ENCODE data around the gene KCTD5.

Gene KCTD5

DNA sequence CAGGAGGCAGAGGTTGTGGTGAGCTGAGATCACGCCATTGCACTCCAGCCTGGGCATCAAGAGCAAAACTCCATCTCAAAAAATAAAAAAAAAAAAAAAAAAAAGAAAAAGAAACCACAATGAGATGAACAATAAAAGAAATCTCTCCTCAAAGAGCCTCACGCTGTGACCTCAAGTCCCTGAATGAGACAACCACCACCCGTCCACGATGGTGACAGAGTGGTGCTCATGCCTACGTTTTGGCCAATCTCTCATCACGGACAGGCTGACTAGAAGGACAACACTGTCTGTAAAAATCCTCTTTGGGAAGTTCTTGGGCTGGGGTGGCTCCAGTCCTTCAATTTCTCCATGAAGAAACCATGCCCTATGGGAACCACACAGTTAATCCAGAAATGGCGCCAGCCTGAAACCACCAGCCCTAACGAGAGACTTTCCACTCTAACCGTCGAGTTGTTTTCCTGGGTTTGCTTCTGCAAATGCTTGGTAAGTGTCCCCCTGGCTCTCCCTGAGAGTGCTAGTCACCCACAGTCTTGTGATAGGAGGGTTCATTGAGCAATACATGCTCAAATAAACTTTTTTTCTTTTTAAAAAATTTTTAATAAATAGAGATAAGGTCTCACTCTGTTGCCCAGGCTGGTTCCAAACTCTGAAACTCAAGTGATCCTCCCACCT, 52.7 kb downstream of the KCTD5 start:
- DNase-seq, result peak; percentile 44

- DNase-seq, result no peak
These were observed 54.3 kb downstream of the KCTD5 start for GRCh38 chr16:2736476-2737237.

- DNase-seq, result no peak
These were observed 54.9 kb downstream of the KCTD5 start for GRCh38 chr16:2737238-2737605.

GRCh38 chr16:2737895-2738418, 55.6 kb downstream of the KCTD5 start:
- no peak for DNase-seq

DNA sequence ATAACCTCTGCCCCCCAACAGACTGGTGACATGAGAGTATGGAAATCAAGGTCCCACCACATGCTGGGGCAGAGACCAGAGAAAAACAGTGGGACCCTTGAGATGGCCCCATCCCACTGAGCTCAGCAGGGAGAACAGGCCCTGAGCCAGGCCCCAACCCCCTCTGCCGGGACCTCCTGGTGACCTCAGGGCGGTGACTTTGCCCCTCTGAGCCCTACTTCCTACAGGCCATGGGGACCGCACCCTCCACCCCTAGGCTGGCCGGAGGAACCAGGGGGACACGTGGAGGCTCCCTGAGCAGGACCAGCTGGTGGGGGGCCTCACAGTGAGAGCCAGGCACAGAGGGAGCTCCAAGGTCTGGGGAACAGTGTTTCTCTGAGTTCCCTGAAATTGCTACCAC, 56.3 kb downstream of the KCTD5 start:
- no peak for DNase-seq

- no peak for DNase-seq
These were observed 57.5 kb downstream of the KCTD5 start for GRCh38 chr16:2739625-2740430.

GRCh38 chr16:2740476-2740875, 58.2 kb downstream of the KCTD5 start:
- no peak for DNase-seq

DNA sequence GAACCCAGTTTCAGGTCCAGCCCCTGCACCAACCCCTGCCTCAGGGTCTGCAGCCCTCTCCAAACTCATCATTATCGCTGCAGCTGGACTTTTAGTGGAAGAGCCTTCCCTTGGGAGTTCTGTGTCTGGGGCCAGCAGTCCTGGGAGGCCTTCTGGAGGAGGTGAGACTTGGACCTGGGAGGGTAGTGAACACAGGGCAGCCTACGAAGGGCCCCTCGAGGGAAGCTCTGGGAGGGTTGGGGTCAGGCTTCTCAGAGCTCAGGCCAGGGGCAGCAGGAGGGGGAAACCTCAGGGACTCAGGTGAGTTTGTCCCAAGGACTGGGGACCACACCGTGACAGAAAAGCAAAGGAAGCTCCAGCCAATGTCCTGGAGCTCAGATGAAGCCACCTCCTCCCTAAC, 58.8 kb downstream of the KCTD5 start:
- no peak for DNase-seq

- DNase-seq, result no peak
These were observed 60.1 kb downstream of the KCTD5 start for GRCh38 chr16:2742323-2743006.

- DNase-seq, result no peak
These were observed 60.9 kb downstream of the KCTD5 start for GRCh38 chr16:2743007-2743810.

GRCh38 chr16:2744711-2745110, 62.4 kb downstream of the KCTD5 start:
- DNase-seq, result no peak

- no peak for DNase-seq
These were observed 63.0 kb downstream of the KCTD5 start for GRCh38 chr16:2745116-2745890.

GRCh38 chr16:2745961-2746360, 63.6 kb downstream of the KCTD5 start:
- DNase-seq, result no peak

GRCh38 chr16:2748757-2749455, 66.6 kb downstream of the KCTD5 start:
- no peak for DNase-seq

DNA sequence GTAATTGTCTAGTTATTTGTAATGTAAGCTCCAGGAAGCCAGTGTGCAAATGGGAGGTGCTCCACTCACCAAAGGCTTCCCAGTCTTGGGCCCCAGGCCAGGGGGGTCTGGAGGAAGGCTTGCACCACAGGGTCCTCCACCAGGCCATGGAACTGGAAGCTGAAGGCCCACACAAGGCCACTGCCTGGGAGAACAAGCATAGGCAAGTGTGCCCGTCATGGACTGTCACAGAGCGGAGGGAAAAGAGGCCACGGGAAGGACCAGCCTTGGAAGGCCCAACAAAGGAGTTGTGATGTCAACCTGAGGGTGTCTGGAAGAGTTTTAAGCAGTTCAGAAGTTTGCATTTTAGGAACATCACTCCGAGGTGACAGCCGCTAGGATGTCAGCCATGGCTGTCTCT, 67.2 kb downstream of the KCTD5 start:
- no peak for DNase-seq

DNA sequence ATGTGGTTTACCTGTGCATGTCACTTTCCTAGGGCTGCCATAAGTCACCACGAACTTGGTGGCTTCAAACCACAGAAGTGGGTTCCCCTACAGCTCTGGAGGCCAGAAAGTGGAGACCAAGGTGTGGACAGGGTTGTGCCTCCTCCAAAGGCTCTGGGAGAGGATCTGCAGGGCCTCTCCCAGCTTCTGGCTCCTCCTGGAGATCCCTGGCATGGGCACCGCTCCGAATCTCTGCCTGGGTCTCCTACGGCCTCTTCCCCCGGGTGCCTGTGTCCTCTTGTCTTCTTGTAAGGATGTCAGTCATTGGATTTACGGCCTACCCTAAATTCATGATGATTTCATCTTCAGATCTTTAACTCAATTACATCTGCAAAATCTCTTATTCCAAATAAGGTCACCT, 67.6 kb downstream of the KCTD5 start:
- DNase-seq, result no peak

DNA sequence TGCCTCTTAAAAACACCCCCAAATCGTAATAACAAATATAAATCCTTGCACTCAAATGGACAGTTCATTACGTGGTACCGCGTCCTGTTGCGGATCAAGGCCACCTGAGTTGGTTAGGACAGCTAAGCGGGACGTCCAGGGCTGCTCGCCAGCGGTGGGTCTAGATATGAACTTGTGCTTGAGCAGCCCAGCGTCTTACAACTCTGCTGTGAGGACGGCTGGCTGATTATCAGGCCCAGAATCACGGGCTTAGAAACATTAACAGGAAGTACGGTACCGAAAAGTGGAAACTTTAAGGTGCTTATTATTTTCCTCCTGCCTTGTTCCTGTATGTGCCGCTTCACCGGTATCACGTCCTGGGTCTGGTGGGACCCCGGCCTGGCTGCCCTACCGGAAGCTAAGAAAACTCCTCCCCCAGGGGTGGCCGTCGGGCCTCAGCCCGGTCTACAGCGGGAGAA, 69.3 kb downstream of the KCTD5 start:
- no peak for DNase-seq

GRCh38 chr16:2752035-2752849, 69.9 kb downstream of the KCTD5 start, which contains the start of gene SRRM2:
Gene SRRM2, plus strand, starts transcription at chr16:2752638. Its CDS starts 3,727 bp downstream, at chr16:2756365.
- peak; percentile 98 for DNase-seq
